ENCODE data around the gene GASK1A. TPM values are rescaled to one million over a fixed set of nuclear protein-coding genes. Genes with fewer than 3 reads are reported as not detected.

GASK1A gene
- total RNA-seq, 1 experiment from 2014 or later: not detected

DNA sequence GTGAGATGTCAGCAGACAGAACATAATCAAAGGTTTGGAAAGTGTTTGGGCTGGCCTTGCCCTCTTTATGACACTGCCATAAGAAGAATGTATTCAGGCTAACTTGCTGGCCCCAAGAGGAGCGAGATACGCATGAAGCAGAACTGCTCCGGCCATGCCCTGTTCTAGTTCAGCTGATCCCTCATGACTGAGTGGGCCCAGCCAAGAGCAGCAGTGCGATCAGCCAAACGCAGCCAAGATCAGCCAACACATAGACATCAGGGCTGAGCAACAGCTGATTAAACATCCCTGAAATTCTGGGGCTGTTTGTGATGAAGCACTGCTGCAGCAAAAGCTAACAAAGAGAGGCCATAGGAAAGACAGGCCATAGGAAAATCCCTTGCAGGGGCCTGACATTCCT is 102.7 kb downstream of the GASK1A start:
- no peak for DNase-seq
- H3K4me3 ChIP-seq: no peak overlapping the region

DNA sequence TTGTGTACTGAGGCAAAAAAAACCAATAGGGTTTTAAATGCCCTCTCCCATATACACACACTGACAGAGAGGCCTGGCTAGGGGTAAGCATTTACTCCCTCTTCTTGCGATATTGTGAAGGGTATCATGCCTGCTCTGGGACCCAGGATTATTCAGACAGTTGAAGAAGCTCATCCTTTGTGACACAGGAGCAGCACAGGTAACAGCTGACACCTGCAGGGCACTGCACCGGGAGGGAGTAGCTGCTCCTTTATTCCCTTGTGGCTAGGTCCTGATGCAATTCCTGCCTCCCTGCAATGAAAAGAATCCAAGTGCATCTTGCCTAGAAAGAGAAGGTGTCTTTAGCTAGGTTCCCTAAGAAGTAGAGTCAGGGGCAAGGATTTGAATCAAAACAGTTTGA is 103.3 kb downstream of the GASK1A start:
- H4K20me1 ChIP-seq (ENCODE audit: insufficient read depth): no peaks in the 10 kb centered on the region
- no peaks in the 10 kb centered on the region for H3K9me3 ChIP-seq (ENCODE audit: insufficient read depth, low read depth)
- no peak for DNase-seq
- H3K4me1 ChIP-seq (replicated peaks; ENCODE audit: insufficient read depth): no peaks in the 10 kb centered on the region
- no peak overlapping the region for H2AFZ ChIP-seq
- no peaks in the 10 kb centered on the region for H3F3A ChIP-seq (ENCODE audit: insufficient read depth, low read depth)
- intact Hi-C loops (cut with micrococcal nuclease; ENCODE audit: unreplicated experiment): no loop called here
- BruUV-seq (replicated peaks): no TSS peak
- no peaks in the 10 kb centered on the region for H3K79me2 ChIP-seq (ENCODE audit: low read depth)
- CTCF ChIA-PET: no interaction called here
- no peaks in the 10 kb centered on the region for H3K27me3 ChIP-seq (ENCODE audit: insufficient read depth, low read depth)
- no peaks in the 10 kb centered on the region; the same call in 1 of the 2 replicates for H3K36me3 ChIP-seq (ENCODE audit: low read depth)
- POLR2A ChIA-PET (ENCODE audit: unreplicated experiment): no interaction called here
- H3K4me3 ChIP-seq: no peak overlapping the region
- no peak overlapping the region for H3K4me2 ChIP-seq
- H3K9me2 ChIP-seq (ENCODE audit: insufficient read depth): no peaks in the 10 kb centered on the region
- TF ChIP-seq, protein P1, sequence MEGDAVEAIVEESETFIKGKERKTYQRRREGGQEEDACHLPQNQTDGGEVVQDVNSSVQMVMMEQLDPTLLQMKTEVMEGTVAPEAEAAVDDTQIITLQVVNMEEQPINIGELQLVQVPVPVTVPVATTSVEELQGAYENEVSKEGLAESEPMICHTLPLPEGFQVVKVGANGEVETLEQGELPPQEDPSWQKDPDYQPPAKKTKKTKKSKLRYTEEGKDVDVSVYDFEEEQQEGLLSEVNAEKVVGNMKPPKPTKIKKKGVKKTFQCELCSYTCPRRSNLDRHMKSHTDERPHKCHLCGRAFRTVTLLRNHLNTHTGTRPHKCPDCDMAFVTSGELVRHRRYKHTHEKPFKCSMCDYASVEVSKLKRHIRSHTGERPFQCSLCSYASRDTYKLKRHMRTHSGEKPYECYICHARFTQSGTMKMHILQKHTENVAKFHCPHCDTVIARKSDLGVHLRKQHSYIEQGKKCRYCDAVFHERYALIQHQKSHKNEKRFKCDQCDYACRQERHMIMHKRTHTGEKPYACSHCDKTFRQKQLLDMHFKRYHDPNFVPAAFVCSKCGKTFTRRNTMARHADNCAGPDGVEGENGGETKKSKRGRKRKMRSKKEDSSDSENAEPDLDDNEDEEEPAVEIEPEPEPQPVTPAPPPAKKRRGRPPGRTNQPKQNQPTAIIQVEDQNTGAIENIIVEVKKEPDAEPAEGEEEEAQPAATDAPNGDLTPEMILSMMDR (conservative IDR thresholded peaks at IDR 0.05): no peak
- TF ChIP-seq EZH2 (IDR thresholded peaks at IDR 0.05; ENCODE audit: low read depth): no peak
- no peak overlapping the region for H3K27ac ChIP-seq

More for the DNA sequence above, 102.7 kb downstream of the GASK1A start:
- H4K20me1 ChIP-seq (ENCODE audit: insufficient read depth): no peaks in the 10 kb centered on the region
- intact Hi-C loops (cut with micrococcal nuclease; ENCODE audit: unreplicated experiment): no loop called here
- no peaks in the 10 kb centered on the region for H3K9me3 ChIP-seq (ENCODE audit: insufficient read depth, low read depth)
- H3K4me2 ChIP-seq: no peak overlapping the region
- H3F3A ChIP-seq (ENCODE audit: insufficient read depth, low read depth): no peaks in the 10 kb centered on the region
- ChIA-PET CTCF (no interaction called here), POLR2A (ENCODE audit: unreplicated experiment) (no interaction called here)
- no peak overlapping the region for H2AFZ ChIP-seq
- H3K27me3 ChIP-seq (ENCODE audit: insufficient read depth, low read depth): no peaks in the 10 kb centered on the region
- 0 out of 2 replicates have a peak, but pooled peaks cover 2% of the 10 kb centered on the region for H3K4me1 ChIP-seq (replicated peaks; ENCODE audit: insufficient read depth)
- H3K27ac ChIP-seq: no peak overlapping the region
- BruUV-seq (replicated peaks): no TSS peak
- TF ChIP-seq EZH2 (IDR thresholded peaks at IDR 0.05; ENCODE audit: low read depth): no peak
- no peaks in the 10 kb centered on the region for H3K79me2 ChIP-seq (ENCODE audit: low read depth)
- H3K9me2 ChIP-seq (ENCODE audit: insufficient read depth): no peaks in the 10 kb centered on the region
- H3K36me3 ChIP-seq (ENCODE audit: low read depth): no peaks in the 10 kb centered on the region; the same call in 1 of the 2 replicates

DNA sequence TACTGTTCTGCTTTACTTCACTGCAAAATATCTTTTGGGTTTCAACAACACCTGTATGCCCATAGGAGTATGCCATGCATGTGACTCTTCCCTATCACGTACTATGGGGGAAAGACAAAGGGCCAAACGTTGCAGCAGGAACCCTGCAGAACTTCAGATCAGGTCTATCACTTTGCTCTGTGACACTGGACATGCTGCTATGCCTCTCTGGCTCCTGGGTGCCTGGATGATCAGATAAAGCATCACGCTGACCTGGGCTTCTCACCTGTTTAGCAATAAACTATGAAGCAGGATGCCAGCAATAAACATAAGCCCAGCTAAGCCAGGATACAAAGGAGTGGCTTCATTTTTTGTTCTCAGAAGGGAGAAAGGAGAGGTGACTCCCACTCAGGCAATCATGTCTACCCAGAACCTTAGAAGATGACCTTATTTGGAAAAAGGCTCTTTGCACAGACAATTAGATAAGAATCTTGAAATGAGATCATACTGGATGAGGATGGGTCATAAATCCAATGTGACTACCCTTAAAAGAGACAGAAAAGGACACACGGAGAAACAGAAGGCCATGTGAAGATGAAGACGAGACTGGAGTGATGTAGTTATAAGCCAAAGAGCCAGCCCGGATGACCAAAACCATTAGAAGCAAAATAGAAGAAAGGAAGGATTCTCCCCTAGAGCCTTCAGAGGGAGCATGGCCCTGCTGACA is 107.5 kb downstream of the GASK1A start:
- H3K4me3 ChIP-seq: no peak overlapping the region
- no peaks in the 10 kb centered on the region for H3K79me2 ChIP-seq (ENCODE audit: low read depth)
- TF ChIP-seq EZH2 (IDR thresholded peaks at IDR 0.05; ENCODE audit: low read depth): no peak
- TF ChIP-seq, protein P1 (conservative IDR thresholded peaks at IDR 0.05): no peak
- H2AFZ ChIP-seq: no peak overlapping the region
- no peaks in the 10 kb centered on the region for H3K9me3 ChIP-seq (ENCODE audit: insufficient read depth, low read depth)
- H3K27me3 ChIP-seq (ENCODE audit: insufficient read depth, low read depth): no peaks in the 10 kb centered on the region
- H3K9me2 ChIP-seq (ENCODE audit: insufficient read depth): no peaks in the 10 kb centered on the region
- no peaks in the 10 kb centered on the region for H3F3A ChIP-seq (ENCODE audit: insufficient read depth, low read depth)
- ChIA-PET CTCF (no interaction called here), POLR2A (ENCODE audit: unreplicated experiment) (no interaction called here)
- H3K27ac ChIP-seq: no peak overlapping the region
- H3K36me3 ChIP-seq (ENCODE audit: low read depth): no peaks in the 10 kb centered on the region
- no peaks in the 10 kb centered on the region for H4K20me1 ChIP-seq (ENCODE audit: insufficient read depth)
- H3K4me1 ChIP-seq (replicated peaks; ENCODE audit: insufficient read depth): no peaks in the 10 kb centered on the region
- DNase-seq: no peak
- intact Hi-C loops (cut with micrococcal nuclease; ENCODE audit: unreplicated experiment): no loop called here
- H3K4me2 ChIP-seq: no peak overlapping the region
- BruUV-seq (replicated peaks): no TSS peak

All from PC-9 (cell line).